Naive thymus-derived CD8-positive, alpha-beta T cell (primary cell): ENCODE measurements around the gene NOX4. TPM values are rescaled to one million over a fixed set of nuclear protein-coding genes. Genes with fewer than 3 reads are reported as not detected.
A peak's percentile ranks its signal among the peaks of the same experiment; 100 is the strongest.

Experiments used
- ATAC-seq, 2 donors: fragments of 150-1000 bp; cut with Tn5 transposase in 1 of 2; sonication (Bioruptor Pico), chemical (Tn5 transposase) in 1 of 2; 1 replicate in 1 of 2; 2 replicates in 1 of 2; pipeline ENCODE4 v1.10.0; 2021; ENCODE audit warnings: mild to moderate bottlenecking in 2 of 2, moderate library complexity in 2 of 2
- POLR2A ChIA-PET: fragments of 350-600 bp; sonication (Branson Sonifier 250); formaldehyde crosslinking; loops from one replicate; lab custom pipeline; 2021; ENCODE audit warnings: antibody characterized with exemption; lab: Charles Lee
- DNase-seq, 10 donors: peaks; one replicate each; pipeline versions ENCODE4 v3.0.0 to v3.0.0-alpha.2; 2020 to 2022
- H3K27ac Mint-ChIP-seq, 10 donors: one replicate each; pipeline ENCODE4 v1.8.0; 2020 to 2022; ENCODE audit warnings: mild to moderate bottlenecking in 10 of 10, mixed read lengths in 10 of 10, moderate library complexity in 4 of 10, inconsistent platforms in 1 of 10
- H3K27me3 Mint-ChIP-seq, 5 donors: one replicate each; pipeline ENCODE4 v1.8.0; 2021 to 2022; ENCODE audit warnings: mixed read lengths in 5 of 5
- H3K36me3 Mint-ChIP-seq, 3 donors: one replicate each; pipeline ENCODE4 v1.8.0; 2020 to 2022; ENCODE audit warnings: mixed read lengths in 3 of 3, mild to moderate bottlenecking in 2 of 3, inconsistent platforms in 1 of 3
- H3K4me1 Mint-ChIP-seq, 4 donors: one replicate each; pipeline ENCODE4 v1.8.0; 2021 to 2022; ENCODE audit warnings: mixed read lengths in 4 of 4
- H3K4me3 Mint-ChIP-seq, 10 donors: one replicate each; pipeline ENCODE4 v1.8.0; 2020 to 2022; ENCODE audit warnings: mild to moderate bottlenecking in 10 of 10, mixed read lengths in 10 of 10, moderate library complexity in 6 of 10, inconsistent platforms in 1 of 10
- H3K9me3 Mint-ChIP-seq, 9 donors: one replicate each; pipeline ENCODE4 v1.8.0; 2020 to 2022; ENCODE audit warnings: mixed read lengths in 9 of 9, mild to moderate bottlenecking in 3 of 9, inconsistent platforms in 1 of 9, moderate library complexity in 1 of 9
- polyA plus RNA-seq, 3 donors: library from polyadenylated mRNA; unstranded; fragments of 300-500 nt; fragmentation: Illumina TruSeq; gene quantifications; one replicate each; pipeline ENCODE4 v1.2.3, GENCODE V29; 2021
- total RNA-seq, 8 experiments: library from RNA in 2 of 8; stranded (reverse) in 2 of 8; gene quantifications; one replicate each; pipeline ENCODE4 v1.2.3 and lab custom pipeline; 2021 to 2026

Gene NOX4
- total and polyA plus RNA-seq, 5 experiments from 2014 or later, result not detected

DNA sequence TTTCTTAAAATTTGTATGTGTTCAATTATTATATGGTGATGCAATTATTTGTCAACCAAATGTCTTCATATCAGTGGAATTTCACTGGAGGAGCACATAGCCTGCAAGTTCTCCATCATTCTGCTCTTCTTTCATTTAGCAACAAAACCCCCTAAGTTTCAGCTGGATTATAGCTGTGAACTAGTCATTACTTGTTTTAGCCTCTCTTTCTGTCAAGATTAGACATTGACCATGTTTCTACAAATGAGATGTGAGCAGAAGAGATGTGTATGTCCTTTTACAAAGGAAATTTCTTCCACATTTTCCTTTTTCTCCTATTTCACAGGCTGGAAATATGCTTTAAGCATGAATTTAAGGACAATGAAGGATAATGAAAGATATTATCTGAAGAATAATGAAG lies 9.2 kb upstream of the NOX4 start:
- ATAC-seq (no peak), DNase-seq (no peak)
- H3K9me3 Mint-ChIP-seq, result peaks cover 0 to 5% (median 0%) of the 10 kb centered on the region in 9 donors
- no peaks in the 10 kb centered on the region for H3K36me3 Mint-ChIP-seq
- peaks cover 0 to 4% (median 0%) of the 10 kb centered on the region in 5 donors for H3K27me3 Mint-ChIP-seq
- POLR2A ChIA-PET, result interaction anchor here (0.7 kb wide), 1 partner anchor 27 kb away, joined by 3 read pairs; no protein-coding TSS in a partner anchor
- no peak overlapping the region for H3K4me3 Mint-ChIP-seq
- no peak overlapping the region for H3K27ac Mint-ChIP-seq
- H3K4me1 Mint-ChIP-seq, result no peaks in the 10 kb centered on the region

DNA sequence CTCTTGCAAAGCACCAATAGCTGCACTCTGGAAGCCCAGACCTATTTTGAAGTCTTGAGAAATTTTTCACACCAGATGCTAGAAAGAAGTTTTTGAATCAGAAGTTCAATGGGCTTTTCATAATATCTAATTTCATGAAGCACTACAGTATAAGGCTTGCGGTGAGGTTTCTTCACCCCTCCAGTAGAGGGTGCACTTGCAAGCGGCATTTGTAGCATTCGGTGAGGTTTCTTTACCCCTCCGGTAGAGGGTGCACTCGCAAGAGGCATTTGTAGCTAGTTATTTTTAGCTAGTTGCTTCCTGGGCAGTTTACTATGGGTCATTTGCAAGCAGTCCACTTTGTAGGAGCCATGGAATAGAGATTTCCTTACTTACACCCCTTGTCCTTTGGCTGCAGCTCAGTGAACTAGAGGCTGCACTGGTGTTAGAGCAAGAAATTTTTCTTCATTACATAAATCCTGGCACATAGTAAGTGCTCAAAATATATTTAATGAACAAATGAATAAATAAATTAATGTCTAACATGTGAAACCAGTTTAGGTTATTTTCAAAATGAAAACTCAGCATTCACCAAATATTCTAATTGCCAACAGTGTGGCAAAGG lies 7.8 kb upstream of the NOX4 start:
- H3K4me3 Mint-ChIP-seq, result no peak overlapping the region
- peaks cover 0 to 5% (median 0%) of the 10 kb centered on the region in 9 donors for H3K9me3 Mint-ChIP-seq
- POLR2A ChIA-PET, result no interaction called here
- ATAC-seq, result no peak
- H3K36me3 Mint-ChIP-seq, result no peaks in the 10 kb centered on the region
- no peak overlapping the region for H3K27ac Mint-ChIP-seq
- H3K27me3 Mint-ChIP-seq, result peaks cover 0 to 2% (median 0%) of the 10 kb centered on the region in 5 donors
- H3K4me1 Mint-ChIP-seq, result no peaks in the 10 kb centered on the region
- no peak for DNase-seq

DNA sequence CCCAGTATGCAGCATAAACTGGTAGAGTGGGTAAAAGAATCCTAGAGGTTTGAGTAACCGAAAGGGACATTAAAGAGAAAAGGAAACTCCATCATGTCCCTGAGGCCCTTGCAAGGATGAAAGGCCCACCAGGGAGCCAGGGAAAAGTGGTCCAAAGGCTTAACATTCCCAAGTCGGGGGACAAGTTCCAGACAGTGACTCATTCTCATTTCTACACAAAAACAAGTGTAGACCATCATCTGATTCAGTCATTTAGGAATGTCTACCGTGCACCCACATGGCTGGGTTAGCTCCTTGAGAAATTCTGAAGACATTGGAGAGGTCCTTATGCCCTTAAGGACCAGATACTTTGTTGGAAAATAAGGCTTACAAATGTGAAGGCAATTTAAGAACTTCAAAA lies 4.8 kb upstream of the NOX4 start:
- POLR2A ChIA-PET, result no interaction called here
- H3K27ac Mint-ChIP-seq, result no peak overlapping the region
- no peaks in the 10 kb centered on the region for H3K36me3 Mint-ChIP-seq
- no peak for DNase-seq
- peaks cover 0 to 8% (median 0%) of the 10 kb centered on the region in 9 donors for H3K9me3 Mint-ChIP-seq
- no peak overlapping the region for H3K4me3 Mint-ChIP-seq
- no peaks in the 10 kb centered on the region for H3K4me1 Mint-ChIP-seq
- no peak for ATAC-seq
- H3K27me3 Mint-ChIP-seq, result peaks cover 5 to 26% (median 9%) of the 10 kb centered on the region in 5 donors

- H3K4me1 Mint-ChIP-seq, result no peaks in the 10 kb centered on the region
- POLR2A ChIA-PET, result no interaction called here
These were observed 2.3 kb upstream of the NOX4 start for GRCh38 chr11:89493431-89493830.

DNA sequence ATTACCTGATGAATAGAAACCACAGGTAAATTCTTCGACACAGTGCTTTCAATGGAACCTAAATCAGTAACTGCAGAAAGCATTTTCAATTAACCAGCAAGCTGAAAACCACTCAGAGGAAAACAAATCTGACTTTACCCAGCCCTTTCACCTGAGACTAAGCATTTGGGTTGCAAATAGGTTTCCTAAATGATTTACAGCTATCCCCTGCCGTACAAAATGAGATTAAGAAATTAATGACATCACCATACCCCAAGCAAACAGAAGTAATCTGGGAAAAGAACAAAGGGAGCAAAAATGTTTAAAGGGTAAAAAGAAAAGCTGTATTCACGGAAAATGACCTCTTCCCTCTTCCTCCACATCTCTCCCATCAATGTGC lies 584 bp downstream of the NOX4 start:
- DNase-seq (no peak), ATAC-seq (no peak)
- Mint-ChIP-seq H3K4me3 (no peak overlapping the region), H3K36me3 (no peaks in the 10 kb centered on the region), H3K27ac (no peak overlapping the region), H3K27me3 (peaks cover 12 to 42% (median 18%) of the 10 kb centered on the region in 5 donors), H3K4me1 (no peaks in the 10 kb centered on the region), H3K9me3 (peaks cover 0 to 8% (median 0%) of the 10 kb centered on the region in 9 donors)
- POLR2A ChIA-PET, result no interaction called here

More at GRCh38 chr11:89493431-89493830, 2.3 kb upstream of the NOX4 start:
- no peaks in the 10 kb centered on the region for H3K36me3 Mint-ChIP-seq
- ATAC-seq (no peak), DNase-seq (no peak)
- H3K9me3 Mint-ChIP-seq, result peaks cover 0 to 11% (median 0%) of the 10 kb centered on the region in 9 donors
- H3K27ac Mint-ChIP-seq, result no peak overlapping the region
- H3K27me3 Mint-ChIP-seq, result peaks cover 12 to 42% (median 18%) of the 10 kb centered on the region in 5 donors
- H3K4me3 Mint-ChIP-seq, result no peak overlapping the region

DNA sequence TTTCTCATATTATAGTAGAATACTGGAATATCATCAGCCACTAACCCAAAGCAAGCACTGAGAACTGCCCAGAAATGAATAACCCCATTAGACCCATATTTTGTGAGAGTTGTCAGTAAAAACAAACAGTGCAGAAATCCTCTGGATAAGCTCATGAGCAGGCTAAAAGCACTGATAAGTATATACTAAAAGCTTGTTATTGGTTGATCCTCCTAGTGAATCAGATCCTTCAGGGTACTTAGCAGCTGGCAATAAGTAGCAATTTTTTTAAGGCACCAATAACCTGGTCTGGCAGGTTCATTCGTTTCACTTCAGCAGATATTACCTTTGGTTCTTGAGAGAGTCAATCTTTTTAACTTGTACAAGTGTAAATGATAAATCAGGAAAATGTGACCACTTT lies 1.2 kb downstream of the NOX4 start:
- no peak for DNase-seq
- Mint-ChIP-seq H3K36me3 (no peaks in the 10 kb centered on the region), H3K9me3 (peaks cover 0 to 6% (median 0%) of the 10 kb centered on the region in 9 donors), H3K4me3 (no peak overlapping the region), H3K4me1 (no peaks in the 10 kb centered on the region), H3K27ac (no peak overlapping the region), H3K27me3 (peaks cover 12 to 42% (median 18%) of the 10 kb centered on the region in 5 donors)
- no peak for ATAC-seq
- POLR2A ChIA-PET, result no interaction called here

- peaks cover 0 to 5% (median 0%) of the 10 kb centered on the region in 9 donors for H3K9me3 Mint-ChIP-seq
- DNase-seq, result no peak
- no peak for ATAC-seq
- no peak overlapping the region for H3K27ac Mint-ChIP-seq
- POLR2A ChIA-PET, result no interaction called here
- no peak overlapping the region for H3K4me3 Mint-ChIP-seq
- peaks cover 12 to 26% (median 14%) of the 10 kb centered on the region in 5 donors for H3K27me3 Mint-ChIP-seq
- no peaks in the 10 kb centered on the region for H3K4me1 Mint-ChIP-seq
- H3K36me3 Mint-ChIP-seq, result no peaks in the 10 kb centered on the region
These were observed 4.2 kb downstream of the NOX4 start for GRCh38 chr11:89487016-89487415.

DNA sequence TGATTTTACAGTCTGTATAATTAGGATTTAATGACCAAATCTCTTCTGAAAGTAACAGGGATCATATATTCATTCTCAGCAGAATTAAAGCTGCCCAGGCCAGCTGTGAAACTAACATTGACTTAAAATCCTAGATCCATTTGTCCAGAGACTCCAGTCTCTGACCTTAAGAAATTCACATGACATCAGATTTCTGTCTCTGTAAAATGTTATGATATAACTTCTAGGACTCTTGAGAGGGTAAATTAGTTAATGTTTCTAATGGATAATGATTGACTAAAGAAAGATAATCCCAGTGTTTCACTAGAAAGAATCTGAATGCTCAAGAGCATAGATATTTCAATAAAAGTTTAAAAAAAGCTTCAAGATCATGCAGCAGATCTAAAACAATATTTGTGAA lies 6.3 kb downstream of the NOX4 start:
- no peak for ATAC-seq

DNA sequence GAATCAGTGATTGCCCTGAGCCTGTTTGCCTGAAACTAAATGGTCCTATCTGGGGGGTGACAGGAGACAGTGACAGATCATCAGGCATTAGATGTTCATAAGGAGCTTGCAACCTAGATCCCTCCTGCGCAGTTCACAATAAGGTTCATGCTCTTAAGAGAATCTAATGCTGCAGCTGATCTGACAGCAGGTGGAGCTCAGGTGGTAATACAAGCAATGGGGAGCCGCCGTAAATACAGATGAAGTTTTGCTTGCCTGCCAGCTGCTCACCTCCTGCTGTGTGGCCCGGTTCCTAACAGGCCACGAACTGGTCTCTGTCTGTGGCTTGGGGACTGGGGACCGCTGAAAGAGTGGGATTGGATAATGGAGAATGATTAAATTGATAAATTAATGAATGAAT lies 14.0 kb downstream of the NOX4 start:
- Mint-ChIP-seq H3K36me3 (no peaks in the 10 kb centered on the region), H3K4me3 (no peak overlapping the region), H3K27me3 (peaks cover 0 to 1% (median 0%) of the 10 kb centered on the region in 5 donors), H3K9me3 (peaks cover 0 to 6% (median 0%) of the 10 kb centered on the region in 9 donors), H3K27ac (no peak overlapping the region), H3K4me1 (no peaks in the 10 kb centered on the region)
- DNase-seq, result no peak
- no peak for ATAC-seq
- POLR2A ChIA-PET, result no interaction called here

More for the DNA sequence above, 6.3 kb downstream of the NOX4 start:
- Mint-ChIP-seq H3K4me1 (no peaks in the 10 kb centered on the region), H3K4me3 (no peak overlapping the region), H3K27me3 (peaks cover 0 to 6% (median 4%) of the 10 kb centered on the region in 5 donors), H3K36me3 (no peaks in the 10 kb centered on the region), H3K9me3 (peaks cover 0 to 4% (median 0%) of the 10 kb centered on the region in 9 donors), H3K27ac (no peak overlapping the region)
- DNase-seq, result no peak
- POLR2A ChIA-PET, result no interaction called here

- H3K9me3 Mint-ChIP-seq, result peaks cover 0 to 11% (median 3%) of the 10 kb centered on the region in 9 donors
These were observed 27.9 kb downstream of the NOX4 start for GRCh38 chr11:89463266-89463780.

DNA sequence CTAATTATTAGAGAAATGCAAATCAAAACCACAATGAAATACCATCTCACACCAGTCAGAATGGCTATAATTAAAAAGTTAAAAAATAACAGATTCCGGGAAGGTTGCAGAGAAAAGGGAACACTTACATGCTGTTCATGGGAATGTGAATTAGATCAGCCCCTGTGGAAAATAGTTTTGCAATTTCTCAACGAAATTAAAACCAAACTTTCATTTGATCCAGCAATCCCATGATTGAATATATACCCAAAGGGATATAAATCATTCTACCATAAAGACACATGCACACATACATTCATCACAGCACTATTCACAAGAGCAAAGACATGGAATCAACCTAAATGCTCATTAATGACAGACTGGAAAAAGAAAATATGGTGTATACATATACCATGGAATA lies 32.5 kb downstream of the NOX4 start:
- H3K4me1 Mint-ChIP-seq, result no peaks in the 10 kb centered on the region
- no peak for DNase-seq
- no peak overlapping the region for H3K27ac Mint-ChIP-seq
- no peaks in the 10 kb centered on the region for H3K36me3 Mint-ChIP-seq
- POLR2A ChIA-PET, result no interaction called here
- peaks cover 0 to 16% (median 6%) of the 10 kb centered on the region in 9 donors for H3K9me3 Mint-ChIP-seq
- H3K4me3 Mint-ChIP-seq, result no peak overlapping the region
- ATAC-seq, result no peak
- H3K27me3 Mint-ChIP-seq, result no peaks in the 10 kb centered on the region

More at GRCh38 chr11:89463266-89463780, 27.9 kb downstream of the NOX4 start:
- Mint-ChIP-seq H3K27me3 (peaks cover 0 to 2% (median 0%) of the 10 kb centered on the region in 5 donors), H3K36me3 (no peaks in the 10 kb centered on the region), H3K4me3 (no peak overlapping the region), H3K27ac (no peak overlapping the region), H3K4me1 (no peaks in the 10 kb centered on the region)
- no peak for DNase-seq
- POLR2A ChIA-PET, result no interaction called here
- no peak for ATAC-seq

DNA sequence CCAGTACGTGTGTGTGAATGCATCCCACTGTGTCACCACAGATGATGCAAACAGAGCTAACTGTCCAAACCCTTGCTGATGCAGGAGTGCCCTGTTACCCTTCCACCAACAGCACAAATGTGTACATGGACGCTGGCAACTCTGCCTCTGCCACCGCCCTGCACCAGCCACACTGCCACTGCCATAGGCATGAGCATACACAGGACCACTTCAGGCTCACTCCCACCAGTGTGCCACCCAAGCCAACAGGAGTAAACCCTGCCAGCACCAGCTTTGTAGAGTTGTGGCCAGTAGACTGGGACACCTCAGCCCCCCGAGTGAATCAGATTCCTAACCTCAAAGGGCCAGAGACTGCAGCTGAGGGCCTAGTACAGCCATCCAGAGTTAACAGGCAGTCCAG lies 34.0 kb downstream of the NOX4 start:
- DNase-seq (no peak), ATAC-seq (no peak)
- peaks cover 0 to 1% (median 0%) of the 10 kb centered on the region in 5 donors for H3K27me3 Mint-ChIP-seq
- H3K4me1 Mint-ChIP-seq, result no peaks in the 10 kb centered on the region
- H3K36me3 Mint-ChIP-seq, result no peaks in the 10 kb centered on the region
- H3K9me3 Mint-ChIP-seq, result peaks cover 0 to 16% (median 6%) of the 10 kb centered on the region in 9 donors
- H3K4me3 Mint-ChIP-seq, result no peak overlapping the region
- no peak overlapping the region for H3K27ac Mint-ChIP-seq
- POLR2A ChIA-PET, result no interaction called here

- Mint-ChIP-seq H3K27ac (no peak overlapping the region), H3K4me3 (no peak overlapping the region), H3K9me3 (peaks cover 0 to 16% (median 6%) of the 10 kb centered on the region in 9 donors), H3K36me3 (no peaks in the 10 kb centered on the region), H3K27me3 (peaks cover 0 to 2% (median 0%) of the 10 kb centered on the region in 5 donors), H3K4me1 (no peaks in the 10 kb centered on the region)
- DNase-seq (peak in 1 of 10 donors; percentile 50), ATAC-seq (no peak)
- POLR2A ChIA-PET, result no interaction called here
These were observed 34.5 kb downstream of the NOX4 start for GRCh38 chr11:89456681-89457080.
